Erythroblast (primary cell): ENCODE data around the gene PCDHB9.
"Not testable (repeated sequence)": the region's sequence is repeated elsewhere in the genome, so short reads cannot be mapped to it uniquely, and the experiment has no call there.

Experiments used
- DNase-seq, 2 experiments: peaks; one replicate each; lab custom pipeline; 2025; lab: John Stamatoyannopoulos, UW
- GATA1 ChIP-seq: IDR thresholded peaks from 2 replicates; pipeline ENCODE4 v1.6.1; 2011; ENCODE audit warnings: low read depth, mild to moderate bottlenecking, control low read depth, low read length, moderate library complexity
- POLR2A ChIP-seq: IDR thresholded peaks from 2 replicates; pipeline ENCODE4 v1.6.1; 2011; ENCODE audit warnings: mild to moderate bottlenecking, low read length

PCDHB9 gene

DNA sequence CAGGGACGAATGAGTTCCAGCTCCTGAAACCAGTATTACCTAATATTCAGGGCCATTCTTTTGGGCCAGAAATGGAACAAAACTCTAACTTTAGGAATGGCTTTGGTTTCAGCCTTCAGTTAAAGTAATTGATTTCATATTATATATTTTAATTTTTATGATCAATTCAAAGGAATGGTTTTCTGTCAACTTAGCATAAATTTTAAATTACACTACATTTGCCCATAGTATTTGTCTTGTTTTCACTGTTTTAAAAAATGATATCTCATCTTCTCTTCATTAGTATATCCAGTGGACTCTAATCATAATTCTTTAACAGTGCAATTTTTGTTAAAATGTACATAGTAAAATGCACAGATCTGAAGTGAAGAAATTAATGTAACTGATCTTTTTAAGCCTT lies 6.6 kb upstream of the PCDHB9 start:
- DNase-seq = no peak

DNA sequence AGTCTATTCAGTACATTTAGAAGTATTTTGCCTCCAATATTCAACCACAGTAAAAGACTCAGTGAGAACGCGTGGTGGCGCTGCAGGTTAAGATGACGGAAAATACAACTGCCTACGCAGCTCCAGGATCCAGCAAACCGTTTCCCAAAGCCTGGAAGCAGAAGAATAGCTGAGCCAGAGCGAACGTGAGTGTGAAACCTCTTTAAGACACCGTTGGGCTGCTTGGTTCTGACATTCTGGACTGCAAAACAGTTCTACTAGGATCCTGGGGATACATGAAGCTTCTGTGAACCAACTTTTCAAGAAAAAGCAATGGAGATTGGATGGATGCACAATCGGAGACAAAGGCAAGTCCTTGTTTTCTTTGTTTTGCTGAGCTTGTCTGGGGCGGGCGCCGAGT lies 4.7 kb upstream of the PCDHB9 start, which contains the start of gene PCDHB16:
PCDHB16 (plus strand) TSS at position 140 of the 400 bp plus-strand sequence; CDS start at position 313, 173 bp downstream.
- TF ChIP-seq POLR2A (no peak), GATA1 (no peak)
- DNase-seq = peak in 1 of 2 experiments; percentile 3

More for the DNA sequence above, 6.6 kb upstream of the PCDHB9 start:
- TF ChIP-seq GATA1 = no peak
- TF ChIP-seq POLR2A = no peak

DNA sequence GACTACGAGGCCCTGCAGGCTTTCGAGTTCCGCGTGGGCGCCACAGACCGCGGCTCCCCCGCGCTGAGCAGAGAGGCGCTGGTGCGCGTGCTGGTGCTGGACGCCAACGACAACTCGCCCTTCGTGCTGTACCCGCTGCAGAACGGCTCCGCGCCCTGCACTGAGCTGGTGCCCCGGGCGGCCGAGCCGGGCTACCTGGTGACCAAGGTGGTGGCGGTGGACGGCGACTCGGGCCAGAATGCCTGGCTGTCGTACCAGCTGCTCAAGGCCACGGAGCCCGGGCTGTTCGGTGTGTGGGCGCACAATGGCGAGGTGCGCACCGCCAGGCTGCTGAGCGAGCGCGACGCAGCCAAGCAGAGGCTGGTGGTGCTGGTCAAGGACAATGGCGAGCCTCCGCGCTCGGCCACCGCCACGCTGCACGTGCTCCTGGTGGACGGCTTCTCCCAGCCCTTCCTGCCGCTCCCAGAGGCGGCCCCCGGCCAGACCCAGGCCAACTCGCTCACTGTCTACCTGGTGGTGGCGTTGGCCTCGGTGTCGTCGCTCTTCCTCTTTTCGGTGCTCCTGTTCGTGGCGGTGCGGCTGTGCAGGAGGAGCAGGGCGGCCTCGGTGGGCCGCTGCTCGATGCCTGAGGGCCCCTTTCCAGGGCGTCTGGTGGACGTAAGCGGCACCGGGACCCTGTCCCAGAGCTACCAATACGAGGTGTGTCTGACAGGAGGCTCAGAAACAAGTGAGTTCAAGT lies 2.7 kb upstream of the PCDHB9 start:
- DNase-seq = not testable (repeated sequence)

DNA sequence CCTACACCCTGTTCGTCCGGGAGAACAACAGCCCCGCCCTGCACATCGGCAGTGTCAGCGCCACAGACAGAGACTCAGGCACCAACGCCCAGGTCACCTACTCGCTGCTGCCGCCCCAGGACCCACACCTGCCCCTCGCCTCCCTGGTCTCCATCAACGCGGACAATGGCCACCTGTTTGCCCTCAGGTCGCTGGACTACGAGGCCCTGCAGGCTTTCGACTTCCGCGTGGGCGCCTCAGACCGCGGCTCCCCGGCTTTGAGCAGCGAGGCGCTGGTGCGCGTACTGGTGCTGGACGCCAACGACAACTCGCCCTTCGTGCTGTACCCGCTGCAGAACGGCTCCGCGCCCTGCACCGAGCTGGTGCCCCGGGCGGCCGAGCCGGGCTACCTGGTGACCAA lies 1.7 kb downstream of the PCDHB9 start:
- not testable (repeated sequence) for DNase-seq

DNA sequence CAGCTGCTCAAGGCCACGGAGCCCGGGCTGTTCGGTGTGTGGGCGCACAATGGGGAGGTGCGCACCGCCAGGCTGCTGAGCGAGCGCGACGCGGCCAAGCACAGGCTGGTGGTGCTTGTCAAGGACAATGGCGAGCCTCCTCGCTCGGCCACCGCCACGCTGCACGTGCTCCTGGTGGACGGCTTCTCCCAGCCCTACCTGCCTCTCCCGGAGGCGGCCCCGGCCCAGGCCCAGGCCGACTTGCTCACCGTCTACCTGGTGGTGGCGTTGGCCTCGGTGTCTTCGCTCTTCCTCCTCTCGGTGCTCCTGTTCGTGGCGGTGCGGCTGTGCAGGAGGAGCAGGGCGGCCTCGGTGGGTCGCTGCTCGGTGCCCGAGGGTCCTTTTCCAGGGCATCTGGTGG lies 2.2 kb downstream of the PCDHB9 start:
- DNase-seq = not testable (repeated sequence)

DNA sequence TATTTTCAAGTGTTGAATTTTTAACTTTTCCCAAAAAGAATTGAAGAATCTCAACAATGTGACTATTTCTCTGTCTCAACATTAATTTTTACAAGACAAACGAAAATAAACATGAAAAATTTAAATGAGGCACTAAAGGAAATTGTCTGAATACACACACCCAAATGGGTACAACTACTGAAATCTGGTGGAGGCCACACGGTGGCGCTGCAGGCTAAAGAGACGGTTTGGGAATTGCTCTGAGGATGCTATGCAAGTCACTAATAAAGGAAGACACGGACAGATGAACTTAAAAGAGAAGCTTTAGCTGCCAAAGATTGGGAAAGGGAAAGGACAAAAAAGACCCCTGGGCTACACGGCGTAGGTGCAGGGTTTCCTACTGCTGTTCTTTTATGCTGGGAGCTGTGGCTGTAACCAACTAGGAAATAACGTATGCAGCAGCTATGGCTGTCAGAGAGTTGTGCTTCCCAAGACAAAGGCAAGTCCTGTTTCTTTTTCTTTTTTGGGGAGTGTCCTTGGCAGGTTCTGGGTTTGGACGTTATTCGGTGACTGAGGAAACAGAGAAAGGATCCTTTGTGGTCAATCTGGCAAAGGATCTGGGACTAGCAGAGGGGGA lies 5.3 kb downstream of the PCDHB9 start, which contains the start of gene PCDHB10:
PCDHB10 (plus strand) TSS at position 244 of the 616 bp plus-strand sequence; CDS start at position 444, 200 bp downstream.
- TF ChIP-seq POLR2A (no peak), GATA1 (no peak)
- peak; percentile 1 to 40 for DNase-seq

DNA sequence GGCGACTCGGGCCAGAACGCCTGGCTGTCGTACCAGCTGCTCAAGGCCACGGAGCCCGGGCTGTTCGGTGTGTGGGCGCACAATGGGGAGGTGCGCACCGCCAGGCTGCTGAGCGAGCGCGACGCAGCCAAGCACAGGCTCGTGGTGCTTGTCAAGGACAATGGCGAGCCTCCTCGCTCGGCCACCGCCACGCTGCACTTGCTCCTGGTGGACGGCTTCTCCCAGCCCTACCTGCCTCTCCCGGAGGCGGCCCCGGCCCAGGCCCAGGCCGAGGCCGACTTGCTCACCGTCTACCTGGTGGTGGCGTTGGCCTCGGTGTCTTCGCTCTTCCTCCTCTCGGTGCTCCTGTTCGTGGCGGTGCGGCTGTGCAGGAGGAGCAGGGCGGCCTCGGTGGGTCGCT lies 7.4 kb downstream of the PCDHB9 start:
- not testable (repeated sequence) for DNase-seq

DNA sequence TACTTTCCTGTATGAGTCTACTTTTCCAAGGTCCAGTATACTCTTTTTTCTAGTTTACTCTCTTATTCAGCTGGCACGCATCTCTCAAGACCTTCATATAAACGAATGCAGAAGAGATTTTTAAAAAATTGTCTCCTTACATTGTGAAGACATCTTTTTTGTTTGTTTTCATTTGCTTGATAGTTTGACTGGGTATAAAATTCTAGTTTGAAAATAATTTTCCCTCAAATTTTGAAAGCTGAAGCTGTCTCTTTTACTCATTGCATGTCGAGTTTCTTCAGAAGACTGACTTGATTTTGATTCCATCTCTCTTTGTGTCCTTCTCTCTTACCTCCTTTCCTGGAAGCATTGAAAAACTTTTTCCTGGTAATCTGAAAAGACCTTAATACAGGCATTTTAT lies 9.4 kb downstream of the PCDHB9 start:
- no peak for DNase-seq
- TF ChIP-seq POLR2A (no peak), GATA1 (no peak)

DNA sequence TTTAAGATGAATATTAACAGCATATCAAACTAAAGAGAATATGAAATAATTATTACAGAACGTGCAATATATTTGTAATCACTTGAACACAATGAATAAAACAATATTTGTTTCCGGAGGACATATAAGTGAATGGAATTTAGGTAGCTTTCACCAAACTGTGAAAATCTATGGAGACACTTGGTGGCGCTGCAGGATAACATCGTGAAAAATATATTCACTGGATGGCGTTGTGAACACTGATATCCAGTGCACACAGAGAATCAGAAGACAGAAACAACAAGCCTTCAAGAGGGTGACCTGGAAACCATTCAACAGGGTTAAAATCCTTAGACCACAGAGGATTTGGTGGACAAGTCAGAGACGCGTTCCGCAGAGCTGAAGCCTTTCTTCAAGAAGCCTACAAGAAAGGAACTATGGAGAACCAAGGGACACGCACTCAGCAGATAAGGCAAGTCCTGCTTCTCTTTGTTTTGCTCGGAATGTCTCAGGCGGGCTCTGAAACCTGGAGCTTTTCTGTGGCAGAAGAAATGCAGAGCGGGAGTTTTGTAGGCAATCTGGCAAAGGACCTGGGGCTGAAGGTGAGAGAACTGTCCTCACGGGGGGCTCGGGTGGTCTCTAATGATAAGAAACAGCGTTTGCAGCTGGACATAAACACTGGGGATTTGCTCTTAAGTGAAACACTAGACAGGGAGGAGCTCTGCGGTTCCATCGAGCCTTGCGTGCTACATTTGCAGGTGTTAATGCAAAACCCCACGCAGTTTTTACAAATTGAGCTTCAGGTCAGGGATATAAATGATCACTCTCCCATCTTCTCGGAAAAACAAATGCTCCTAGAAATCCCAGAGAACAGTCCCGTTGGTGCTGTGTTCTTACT lies 12.6 kb downstream of the PCDHB9 start, which contains the start of gene PCDHB11:
PCDHB11 (plus strand) TSS at position 269 of the 877 bp plus-strand sequence; CDS start at position 417, 148 bp downstream.
- DNase-seq = no peak
- no peak for TF ChIP-seq POLR2A
- no peak for TF ChIP-seq GATA1

DNA sequence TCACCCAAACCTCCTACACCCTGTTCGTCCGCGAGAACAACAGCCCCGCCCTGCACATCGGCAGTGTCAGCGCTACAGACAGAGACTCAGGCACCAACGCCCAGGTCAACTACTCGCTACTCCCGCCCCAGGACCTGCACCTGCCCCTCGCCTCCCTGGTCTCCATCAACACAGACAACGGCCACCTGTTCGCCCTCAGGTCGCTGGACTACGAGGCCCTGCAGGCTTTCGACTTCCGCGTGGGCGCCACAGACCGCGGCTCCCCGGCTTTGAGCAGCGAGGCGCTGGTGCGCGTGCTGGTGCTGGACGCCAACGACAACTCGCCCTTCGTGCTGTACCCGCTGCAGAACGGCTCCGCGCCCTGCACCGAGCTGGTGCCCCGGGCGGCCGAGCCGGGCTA lies 14.2 kb downstream of the PCDHB9 start:
- not testable (repeated sequence) for DNase-seq

DNA sequence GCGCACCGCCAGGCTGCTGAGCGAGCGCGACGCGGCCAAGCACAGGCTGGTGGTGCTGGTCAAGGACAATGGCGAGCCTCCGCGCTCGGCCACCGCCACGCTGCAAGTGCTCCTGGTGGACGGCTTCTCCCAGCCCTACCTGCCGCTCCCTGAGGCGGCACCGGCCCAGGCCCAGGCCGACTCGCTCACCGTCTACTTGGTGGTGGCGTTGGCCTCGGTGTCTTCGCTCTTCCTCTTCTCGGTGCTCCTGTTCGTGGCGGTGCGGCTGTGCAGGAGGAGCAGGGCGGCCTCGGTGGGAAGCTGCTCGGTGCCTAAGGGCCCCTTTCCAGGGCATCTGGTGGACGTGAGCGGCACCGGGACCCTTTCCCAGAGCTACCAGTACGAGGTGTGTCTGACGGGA lies 14.7 kb downstream of the PCDHB9 start:
- not testable (repeated sequence) for DNase-seq

DNA sequence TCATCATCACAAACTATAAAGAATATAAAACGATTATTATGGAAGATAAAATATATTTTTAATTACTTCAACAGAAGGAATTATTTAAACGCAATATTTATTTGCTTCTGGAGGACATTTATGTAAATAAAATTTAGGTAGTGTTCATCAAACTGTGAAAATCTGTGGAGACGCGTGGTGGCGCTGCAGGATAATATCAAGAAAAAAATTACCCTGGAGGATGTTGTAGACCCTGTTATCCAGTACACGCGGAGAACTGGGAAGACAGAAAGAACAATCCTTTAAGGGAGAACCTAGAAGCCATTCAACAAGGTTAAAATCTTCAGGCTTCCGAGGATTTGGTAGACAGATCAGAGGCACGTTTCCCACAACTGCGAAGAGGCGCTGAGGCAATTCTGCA lies 21.5 kb downstream of the PCDHB9 start, which contains the start of gene PCDHB12:
PCDHB12 (plus strand) TSS at position 242 of the 400 bp plus-strand sequence. CDS start 189 bp downstream, outside the sequence.
- TF ChIP-seq GATA1 (no peak), POLR2A (no peak)
- no peak for DNase-seq

DNA sequence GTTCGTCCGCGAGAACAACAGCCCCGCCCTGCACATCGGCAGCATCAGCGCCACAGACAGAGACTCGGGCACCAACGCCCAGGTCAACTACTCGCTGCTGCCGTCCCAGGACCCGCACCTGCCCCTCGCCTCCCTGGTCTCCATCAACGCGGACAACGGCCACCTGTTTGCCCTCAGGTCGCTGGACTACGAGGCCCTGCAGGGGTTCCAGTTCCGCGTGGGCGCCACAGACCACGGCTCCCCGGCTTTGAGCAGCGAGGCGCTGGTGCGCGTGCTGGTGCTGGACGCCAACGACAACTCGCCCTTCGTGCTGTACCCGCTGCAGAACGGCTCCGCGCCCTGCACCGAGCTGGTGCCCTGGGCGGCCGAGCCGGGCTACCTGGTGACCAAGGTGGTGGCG lies 23.3 kb downstream of the PCDHB9 start:
- not testable (repeated sequence) for DNase-seq

DNA sequence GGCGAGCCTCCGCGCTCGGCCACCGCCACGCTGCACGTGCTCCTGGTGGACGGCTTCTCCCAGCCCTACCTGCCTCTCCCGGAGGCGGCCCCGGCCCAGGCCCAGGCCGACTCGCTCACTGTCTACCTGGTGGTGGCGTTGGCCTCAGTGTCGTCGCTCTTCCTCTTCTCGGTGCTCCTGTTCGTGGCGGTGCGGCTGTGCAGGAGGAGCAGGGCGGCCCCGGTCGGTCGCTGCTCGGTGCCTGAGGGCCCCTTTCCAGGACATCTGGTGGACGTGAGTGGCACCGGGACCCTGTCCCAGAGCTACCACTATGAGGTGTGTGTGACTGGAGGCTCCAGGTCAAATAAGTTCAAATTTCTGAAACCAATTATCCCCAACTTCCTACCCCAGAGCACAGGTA lies 23.9 kb downstream of the PCDHB9 start:
- not testable (repeated sequence) for DNase-seq

DNA sequence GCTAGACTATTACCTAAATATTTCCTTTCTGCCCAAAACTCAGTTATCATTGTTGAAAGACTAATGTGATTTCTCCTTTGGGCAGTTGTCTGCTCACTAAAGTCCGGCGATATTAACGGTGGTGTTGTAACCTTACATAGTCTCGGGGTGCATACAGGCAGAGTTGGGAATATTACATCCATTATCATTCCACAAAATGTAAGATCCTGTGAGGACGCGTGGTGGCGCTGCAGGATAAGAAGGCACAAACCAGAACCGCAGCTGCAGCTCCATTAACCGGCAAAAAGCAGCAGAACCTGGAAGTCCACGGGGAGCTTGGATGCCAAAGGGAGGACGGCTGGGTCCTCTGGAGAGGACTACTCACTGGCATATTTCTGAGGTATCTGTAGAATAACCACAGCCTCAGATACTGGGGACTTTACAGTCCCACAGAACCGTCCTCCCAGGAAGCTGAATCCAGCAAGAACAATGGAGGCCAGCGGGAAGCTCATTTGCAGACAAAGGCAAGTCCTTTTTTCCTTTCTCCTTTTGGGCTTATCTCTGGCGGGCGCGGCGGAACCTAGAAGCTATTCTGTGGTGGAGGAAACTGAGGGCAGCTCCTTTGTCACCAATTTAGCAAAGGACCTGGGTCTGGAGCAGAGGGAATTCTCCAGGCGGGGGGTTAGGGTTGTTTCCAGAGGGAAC lies 26.8 kb downstream of the PCDHB9 start, which contains the start of gene PCDHB13:
PCDHB13 (plus strand) TSS at position 264 of the 684 bp plus-strand sequence; CDS start at position 469, 205 bp downstream.
- DNase-seq = peak; percentile 1 to 32

DNA sequence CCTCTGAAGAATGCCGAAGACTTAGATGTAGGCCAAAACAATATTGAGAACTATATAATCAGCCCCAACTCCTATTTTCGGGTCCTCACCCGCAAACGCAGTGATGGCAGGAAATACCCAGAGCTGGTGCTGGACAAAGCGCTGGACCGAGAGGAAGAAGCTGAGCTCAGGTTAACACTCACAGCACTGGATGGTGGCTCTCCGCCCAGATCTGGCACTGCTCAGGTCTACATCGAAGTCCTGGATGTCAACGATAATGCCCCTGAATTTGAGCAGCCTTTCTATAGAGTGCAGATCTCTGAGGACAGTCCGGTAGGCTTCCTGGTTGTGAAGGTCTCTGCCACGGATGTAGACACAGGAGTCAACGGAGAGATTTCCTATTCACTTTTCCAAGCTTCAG lies 27.6 kb downstream of the PCDHB9 start:
- not testable (repeated sequence) for DNase-seq

DNA sequence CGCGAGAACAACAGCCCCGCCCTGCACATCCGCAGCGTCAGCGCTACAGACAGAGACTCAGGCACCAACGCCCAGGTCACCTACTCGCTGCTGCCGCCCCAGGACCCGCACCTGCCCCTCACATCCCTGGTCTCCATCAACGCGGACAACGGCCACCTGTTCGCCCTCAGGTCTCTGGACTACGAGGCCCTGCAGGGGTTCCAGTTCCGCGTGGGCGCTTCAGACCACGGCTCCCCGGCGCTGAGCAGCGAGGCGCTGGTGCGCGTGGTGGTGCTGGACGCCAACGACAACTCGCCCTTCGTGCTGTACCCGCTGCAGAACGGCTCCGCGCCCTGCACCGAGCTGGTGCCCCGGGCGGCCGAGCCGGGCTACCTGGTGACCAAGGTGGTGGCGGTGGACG lies 28.5 kb downstream of the PCDHB9 start:
- DNase-seq = not testable (repeated sequence)

DNA sequence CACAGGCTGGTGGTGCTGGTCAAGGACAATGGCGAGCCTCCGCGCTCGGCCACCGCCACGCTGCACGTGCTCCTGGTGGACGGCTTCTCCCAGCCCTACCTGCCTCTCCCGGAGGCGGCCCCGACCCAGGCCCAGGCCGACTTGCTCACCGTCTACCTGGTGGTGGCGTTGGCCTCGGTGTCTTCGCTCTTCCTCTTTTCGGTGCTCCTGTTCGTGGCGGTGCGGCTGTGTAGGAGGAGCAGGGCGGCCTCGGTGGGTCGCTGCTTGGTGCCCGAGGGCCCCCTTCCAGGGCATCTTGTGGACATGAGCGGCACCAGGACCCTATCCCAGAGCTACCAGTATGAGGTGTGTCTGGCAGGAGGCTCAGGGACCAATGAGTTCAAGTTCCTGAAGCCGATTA lies 29.1 kb downstream of the PCDHB9 start:
- not testable (repeated sequence) for DNase-seq
